ENCODE measurements around the gene CNTNAP5. TPM values are rescaled to one million over a fixed set of nuclear protein-coding genes. Genes with fewer than 3 reads are reported as not detected.

CNTNAP5 gene
- total and polyA plus RNA-seq, 7 experiments from 2014 or later: not detected

- Histone ChIP-seq H3K9me3 (ENCODE audit: control insufficient read depth in 2 of 3, low read length in 3 of 3) (no peaks in the 10 kb centered on the region), H3K27ac (ENCODE audit: low read depth, low read length) (no peak overlapping the region), H3K4me3 (ENCODE audit: low read length) (no peak overlapping the region), H3K27me3 (ENCODE audit: control insufficient read depth in 2 of 2, insufficient read depth in 2 of 2, low read length in 2 of 2) (no peaks in the 10 kb centered on the region), H3K4me1 (ENCODE audit: control insufficient read depth in 2 of 2, insufficient read depth in 2 of 2, low read length in 2 of 2) (no peaks in the 10 kb centered on the region), H3K36me3 (ENCODE audit: control insufficient read depth in 2 of 3, insufficient read depth in 3 of 3, low read length in 3 of 3) (no peaks in the 10 kb centered on the region)
- Mint-ChIP-seq H3K9me3 (peaks cover 0 to 16% (median 3%) of the 10 kb centered on the region in 11 donors), H3K36me3 (no peaks in the 10 kb centered on the region), H3K4me1 (no peaks in the 10 kb centered on the region), H3K27ac (no peak overlapping the region), H3K27me3 (no peaks in the 10 kb centered on the region), H3K4me3 (no peak overlapping the region)
- no peak for ATAC-seq
- CTCF ChIA-PET: no interaction called here
- DNase-seq: no peak
- POLR2A ChIA-PET: no interaction called here
- intact Hi-C loops (cut with micrococcal nuclease): no loop called here
These were observed 56.1 kb downstream of the CNTNAP5 start for GRCh38 chr2:124081154-124081716.

DNA sequence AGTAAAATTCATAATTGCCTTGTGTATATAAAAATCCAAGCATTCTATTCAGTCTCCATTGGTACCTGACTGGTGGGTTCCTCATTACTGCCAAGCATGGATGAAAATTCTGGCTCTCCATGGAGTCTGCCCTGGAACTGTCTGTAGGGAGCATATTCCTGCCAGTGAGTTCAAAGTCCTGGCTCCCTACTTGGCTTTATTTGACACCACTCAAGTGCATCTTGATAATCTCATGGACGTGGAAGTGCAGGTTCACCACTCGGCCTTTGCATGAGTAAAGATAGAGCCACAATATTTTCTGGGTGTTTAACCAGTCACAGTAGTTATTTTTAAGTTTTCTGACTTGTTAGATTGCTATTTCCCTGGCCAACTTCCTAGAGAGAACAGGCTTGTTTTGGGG, 63.5 kb downstream of the CNTNAP5 start:
- Histone ChIP-seq H3K36me3 (ENCODE audit: control insufficient read depth in 2 of 3, insufficient read depth in 3 of 3, low read length in 3 of 3) (no peaks in the 10 kb centered on the region), H3K4me1 (ENCODE audit: control insufficient read depth in 2 of 2, insufficient read depth in 2 of 2, low read length in 2 of 2) (no peaks in the 10 kb centered on the region), H3K27ac (ENCODE audit: low read depth, low read length) (no peak overlapping the region), H3K9me3 (ENCODE audit: control insufficient read depth in 2 of 3, low read length in 3 of 3) (no peaks in the 10 kb centered on the region), H3K4me3 (ENCODE audit: low read length) (no peak overlapping the region), H3K27me3 (ENCODE audit: control insufficient read depth in 2 of 2, insufficient read depth in 2 of 2, low read length in 2 of 2) (no peaks in the 10 kb centered on the region)
- Mint-ChIP-seq H3K4me3 (no peak overlapping the region), H3K27me3 (no peaks in the 10 kb centered on the region), H3K9me3 (peaks cover 0 to 30% (median 6%) of the 10 kb centered on the region in 11 donors), H3K27ac (no peak overlapping the region), H3K4me1 (no peaks in the 10 kb centered on the region), H3K36me3 (no peaks in the 10 kb centered on the region)
- ChIA-PET POLR2A (interaction anchor here (0.7 kb wide), 1 partner anchor 46 kb away, joined by 9 read pairs; no protein-coding TSS in a partner anchor), CTCF (no interaction called here)
- DNase-seq (no peak), ATAC-seq (no peak)
- intact Hi-C loops (cut with micrococcal nuclease): no loop called here

DNA sequence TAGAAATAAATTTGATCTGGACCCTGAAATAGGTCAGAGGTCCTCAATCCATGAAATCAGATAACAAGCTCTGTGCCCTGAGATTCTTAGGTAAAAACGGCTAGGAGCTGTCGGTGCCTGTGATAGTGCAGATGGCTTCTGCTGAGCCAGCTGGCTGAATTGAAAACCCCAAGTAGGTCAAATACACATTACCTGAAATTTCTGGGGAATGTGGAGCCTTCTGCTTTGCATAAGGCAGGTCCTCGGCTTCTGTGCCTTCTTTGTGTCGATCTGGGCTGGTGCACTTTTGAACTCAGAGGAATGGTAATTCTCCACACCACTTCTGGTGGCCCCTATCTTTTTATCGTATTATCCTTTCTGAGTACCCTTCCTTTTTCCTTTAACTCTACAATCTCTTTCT, 66.6 kb downstream of the CNTNAP5 start:
- intact Hi-C loops (cut with micrococcal nuclease): no loop called here
- ChIA-PET POLR2A (no interaction called here), CTCF (no interaction called here)
- Histone ChIP-seq H3K9me3 (ENCODE audit: control insufficient read depth in 2 of 3, low read length in 3 of 3) (no peaks in the 10 kb centered on the region), H3K4me1 (ENCODE audit: control insufficient read depth in 2 of 2, insufficient read depth in 2 of 2, low read length in 2 of 2) (no peaks in the 10 kb centered on the region), H3K27me3 (ENCODE audit: control insufficient read depth in 2 of 2, insufficient read depth in 2 of 2, low read length in 2 of 2) (no peaks in the 10 kb centered on the region), H3K27ac (ENCODE audit: low read depth, low read length) (no peak overlapping the region), H3K4me3 (ENCODE audit: low read length) (no peak overlapping the region), H3K36me3 (ENCODE audit: control insufficient read depth in 2 of 3, insufficient read depth in 3 of 3, low read length in 3 of 3) (no peaks in the 10 kb centered on the region)
- no peak for DNase-seq
- Mint-ChIP-seq H3K27me3 (no peaks in the 10 kb centered on the region), H3K27ac (no peak overlapping the region), H3K4me3 (no peak overlapping the region), H3K4me1 (no peaks in the 10 kb centered on the region), H3K9me3 (peaks cover 0 to 26% (median 6%) of the 10 kb centered on the region in 11 donors), H3K36me3 (no peaks in the 10 kb centered on the region)
- no peak for ATAC-seq

- Histone ChIP-seq H3K4me1 (ENCODE audit: control insufficient read depth in 2 of 2, insufficient read depth in 2 of 2, low read length in 2 of 2) (no peaks in the 10 kb centered on the region), H3K9me3 (ENCODE audit: control insufficient read depth in 2 of 3, low read length in 3 of 3) (no peaks in the 10 kb centered on the region), H3K4me3 (ENCODE audit: low read length) (no peak overlapping the region), H3K36me3 (ENCODE audit: control insufficient read depth in 2 of 3, insufficient read depth in 3 of 3, low read length in 3 of 3) (no peaks in the 10 kb centered on the region), H3K27ac (ENCODE audit: low read depth, low read length) (no peak overlapping the region), H3K27me3 (ENCODE audit: control insufficient read depth in 2 of 2, insufficient read depth in 2 of 2, low read length in 2 of 2) (no peaks in the 10 kb centered on the region)
- Mint-ChIP-seq H3K9me3 (peaks cover 0 to 20% (median 6%) of the 10 kb centered on the region in 11 donors), H3K4me1 (no peaks in the 10 kb centered on the region), H3K4me3 (no peak overlapping the region), H3K36me3 (no peaks in the 10 kb centered on the region), H3K27ac (no peak overlapping the region), H3K27me3 (no peaks in the 10 kb centered on the region)
- ChIA-PET CTCF (no interaction called here), POLR2A (no interaction called here)
- intact Hi-C loops (cut with micrococcal nuclease): no loop called here
- DNase-seq (no peak), ATAC-seq (no peak)
These were observed 67.6 kb downstream of the CNTNAP5 start for GRCh38 chr2:124092651-124093050.

DNA sequence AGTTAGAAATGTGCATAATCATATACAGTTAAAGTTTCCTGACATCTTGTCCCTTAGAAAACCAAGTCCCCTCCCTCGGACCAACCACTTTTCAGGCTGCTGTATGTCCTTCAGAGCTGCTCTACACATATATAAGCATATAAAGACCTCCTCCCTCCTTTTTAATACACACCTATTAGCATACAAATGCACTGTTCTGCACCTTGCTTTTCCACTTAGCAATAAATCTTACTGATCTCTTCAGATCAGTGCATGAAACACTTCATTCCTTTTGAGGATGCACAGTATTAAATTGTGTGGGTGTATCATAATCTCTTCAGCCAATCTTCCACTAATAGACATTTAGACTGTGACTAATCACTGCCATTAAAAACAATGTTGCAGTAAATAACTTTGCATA, 79.8 kb downstream of the CNTNAP5 start:
- no peak for ATAC-seq
- intact Hi-C loops (cut with micrococcal nuclease): no loop called here
- Histone ChIP-seq H3K36me3 (ENCODE audit: control insufficient read depth in 2 of 3, insufficient read depth in 3 of 3, low read length in 3 of 3) (no peaks in the 10 kb centered on the region), H3K4me3 (ENCODE audit: low read length) (no peak overlapping the region), H3K9me3 (ENCODE audit: control insufficient read depth in 2 of 3, low read length in 3 of 3) (no peaks in the 10 kb centered on the region), H3K27me3 (ENCODE audit: control insufficient read depth in 2 of 2, insufficient read depth in 2 of 2, low read length in 2 of 2) (no peaks in the 10 kb centered on the region), H3K27ac (ENCODE audit: low read depth, low read length) (no peak overlapping the region), H3K4me1 (ENCODE audit: control insufficient read depth in 2 of 2, insufficient read depth in 2 of 2, low read length in 2 of 2) (no peaks in the 10 kb centered on the region)
- Mint-ChIP-seq H3K4me1 (no peaks in the 10 kb centered on the region), H3K27ac (no peak overlapping the region), H3K27me3 (no peaks in the 10 kb centered on the region), H3K9me3 (peaks cover 0 to 9% (median 0%) of the 10 kb centered on the region in 11 donors), H3K36me3 (no peaks in the 10 kb centered on the region), H3K4me3 (no peak overlapping the region)
- ChIA-PET POLR2A (no interaction called here), CTCF (no interaction called here)
- no peak for DNase-seq

- H3K27me3 Mint-ChIP-seq: no peaks in the 10 kb centered on the region
- H3K4me1 ChIP-seq (ENCODE audit: control insufficient read depth in 2 of 2, insufficient read depth in 2 of 2, low read length in 2 of 2): no peaks in the 10 kb centered on the region
- no peak overlapping the region for H3K27ac Mint-ChIP-seq
- no peak for DNase-seq
- no peaks in the 10 kb centered on the region for H3K4me1 Mint-ChIP-seq
- intact Hi-C loops (cut with micrococcal nuclease): no loop called here
- POLR2A ChIA-PET: no interaction called here
- H3K27ac ChIP-seq (ENCODE audit: low read depth, low read length): no peak overlapping the region
- H3K36me3 Mint-ChIP-seq: no peaks in the 10 kb centered on the region
- CTCF ChIA-PET: no interaction called here
- H3K36me3 ChIP-seq (ENCODE audit: control insufficient read depth in 2 of 3, insufficient read depth in 3 of 3, low read length in 3 of 3): no peaks in the 10 kb centered on the region
- H3K9me3 ChIP-seq (ENCODE audit: control insufficient read depth in 2 of 3, low read length in 3 of 3): no peaks in the 10 kb centered on the region
- no peak for ATAC-seq
- no peak overlapping the region for H3K4me3 Mint-ChIP-seq
- no peak overlapping the region for H3K4me3 ChIP-seq (ENCODE audit: low read length)
- peaks cover 0 to 1% (median 0%) of the 10 kb centered on the region in 11 donors for H3K9me3 Mint-ChIP-seq
- H3K27me3 ChIP-seq (ENCODE audit: control insufficient read depth in 2 of 2, insufficient read depth in 2 of 2, low read length in 2 of 2): no peaks in the 10 kb centered on the region
These were observed 87.1 kb downstream of the CNTNAP5 start for GRCh38 chr2:124112206-124112605.

DNA sequence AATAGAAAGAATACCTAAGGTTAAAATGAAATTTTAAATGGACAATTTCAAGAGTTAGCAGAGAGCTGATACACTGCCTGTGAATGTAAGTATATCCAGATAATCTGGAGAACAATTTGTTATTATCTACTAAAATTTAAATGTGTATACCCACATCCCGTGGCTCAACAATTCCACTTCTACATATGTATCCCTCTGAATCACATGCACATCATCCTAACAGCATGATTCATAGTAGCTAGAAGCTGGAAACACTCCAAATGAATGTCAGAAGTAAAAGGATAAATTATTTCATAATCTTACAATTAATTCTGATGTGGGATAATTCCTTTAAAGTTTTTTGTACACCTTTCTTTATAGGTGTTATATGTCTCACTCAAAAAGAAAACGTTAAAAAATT, 87.9 kb downstream of the CNTNAP5 start:
- Mint-ChIP-seq H3K36me3 (no peaks in the 10 kb centered on the region), H3K4me3 (no peak overlapping the region), H3K27me3 (no peaks in the 10 kb centered on the region), H3K9me3 (peaks cover 0 to 1% (median 0%) of the 10 kb centered on the region in 11 donors), H3K27ac (no peak overlapping the region), H3K4me1 (no peaks in the 10 kb centered on the region)
- H3K4me3 ChIP-seq (ENCODE audit: low read length): no peak overlapping the region
- ATAC-seq (no peak), DNase-seq (no peak)
- H3K9me3 ChIP-seq (ENCODE audit: control insufficient read depth in 2 of 3, low read length in 3 of 3): no peaks in the 10 kb centered on the region
- ChIA-PET POLR2A (no interaction called here), CTCF (no interaction called here)
- intact Hi-C loops (cut with micrococcal nuclease): no loop called here
- H3K4me1 ChIP-seq (ENCODE audit: control insufficient read depth in 2 of 2, insufficient read depth in 2 of 2, low read length in 2 of 2): no peaks in the 10 kb centered on the region
- H3K27ac ChIP-seq (ENCODE audit: low read depth, low read length): no peak overlapping the region
- no peaks in the 10 kb centered on the region for H3K27me3 ChIP-seq (ENCODE audit: control insufficient read depth in 2 of 2, insufficient read depth in 2 of 2, low read length in 2 of 2)
- H3K36me3 ChIP-seq (ENCODE audit: control insufficient read depth in 2 of 3, insufficient read depth in 3 of 3, low read length in 3 of 3): no peaks in the 10 kb centered on the region
